Measurements from ENCODE around the gene AVPR2.

AVPR2 gene

GRCh38 chrX:153901753-153902140 lies 2.7 kb upstream of the AVPR2 start:
- no peak overlapping the region for H4K12ac ChIP-seq (ENCODE audit: low read depth, low read length)
- peaks cover 2% of the 10 kb centered on the region for H3K79me2 ChIP-seq (ENCODE audit: control insufficient read depth, insufficient read depth, low read length, poor library complexity)
- no peak for DNase-seq
- H3K18ac ChIP-seq (ENCODE audit: low read length) = no peak overlapping the region
- H3K4me1 ChIP-seq (ENCODE audit: control insufficient read depth in 1 of 2, insufficient read depth in 2 of 2, low read length in 2 of 2) = peaks cover 12 to 16% of the 10 kb centered on the region in 2 experiments
- H3K27ac ChIP-seq (ENCODE audit: low read depth, low read length) = no peak overlapping the region
- no peak overlapping the region for H3K4ac ChIP-seq (ENCODE audit: low read depth, low read length)
- H3K4me2 ChIP-seq (ENCODE audit: low read length) = no peak overlapping the region
- H3K27me3 ChIP-seq (ENCODE audit: insufficient read depth, low read length) = no peaks in the 10 kb centered on the region
- no peak overlapping the region for H3K14ac ChIP-seq (ENCODE audit: low read length)
- no peak overlapping the region for H3K9ac ChIP-seq (ENCODE audit: low read length)
- WGBS (ENCODE audit: extremely low coverage, insufficient coverage, insufficient read length) = no CpG with 5 or more reads among the region's 8 CpGs
- peak overlapping the region; percentile 67 for H2BK12ac ChIP-seq (ENCODE audit: low read length)
- H2BK5ac ChIP-seq (ENCODE audit: low read depth, low read length, poor library complexity) = no peak overlapping the region
- no peaks in the 10 kb centered on the region for H3K36me3 ChIP-seq (ENCODE audit: control insufficient read depth in 1 of 2, insufficient read depth in 2 of 2, low read length in 2 of 2)
- H2AFZ ChIP-seq (ENCODE audit: insufficient read depth, low read length, poor library complexity) = no peak overlapping the region
- no peak overlapping the region for H4K8ac ChIP-seq (ENCODE audit: low read depth, low read length)
- peak overlapping the region; percentile 84 for H2AK5ac ChIP-seq (ENCODE audit: low read length)
- no peak overlapping the region for H4K91ac ChIP-seq (ENCODE audit: low read depth, low read length)
- peaks cover 3% of the 10 kb centered on the region for H3K79me1 ChIP-seq (ENCODE audit: low read length)
- no peak overlapping the region for H3K23ac ChIP-seq (ENCODE audit: low read length)
- peak overlapping the region; percentile 35 for H2BK120ac ChIP-seq (ENCODE audit: insufficient read depth, low read length, poor library complexity)
- no peak overlapping the region for H3K4me3 ChIP-seq (ENCODE audit: low read depth, low read length)
- no peaks in the 10 kb centered on the region for H3K9me3 ChIP-seq (ENCODE audit: insufficient read depth, low read depth, low read length)

GRCh38 chrX:153902385-153902784 lies 2.1 kb upstream of the AVPR2 start:
- Histone ChIP-seq H4K91ac (ENCODE audit: low read depth, low read length) (no peak overlapping the region), H2BK12ac (ENCODE audit: low read length) (no peak overlapping the region), H4K8ac (ENCODE audit: low read depth, low read length) (no peak overlapping the region), H3K9me3 (ENCODE audit: insufficient read depth, low read depth, low read length) (no peaks in the 10 kb centered on the region), H2AFZ (ENCODE audit: insufficient read depth, low read length, poor library complexity) (no peak overlapping the region), H3K4me2 (ENCODE audit: low read length) (no peak overlapping the region), H3K23ac (ENCODE audit: low read length) (no peak overlapping the region), H2AK5ac (ENCODE audit: low read length) (no peak overlapping the region), H3K4me3 (ENCODE audit: low read depth, low read length) (no peak overlapping the region), H2BK5ac (ENCODE audit: low read depth, low read length, poor library complexity) (no peak overlapping the region), H3K27me3 (ENCODE audit: insufficient read depth, low read length) (no peaks in the 10 kb centered on the region), H2BK120ac (ENCODE audit: insufficient read depth, low read length, poor library complexity) (no peak overlapping the region), H3K79me1 (ENCODE audit: low read length) (peaks cover 3% of the 10 kb centered on the region), H3K14ac (ENCODE audit: low read length) (no peak overlapping the region), H3K36me3 (ENCODE audit: control insufficient read depth in 1 of 2, insufficient read depth in 2 of 2, low read length in 2 of 2) (no peaks in the 10 kb centered on the region), H3K4me1 (ENCODE audit: control insufficient read depth in 1 of 2, insufficient read depth in 2 of 2, low read length in 2 of 2) (peaks cover 12 to 16% of the 10 kb centered on the region in 2 experiments), H3K9ac (ENCODE audit: low read length) (no peak overlapping the region), H3K18ac (ENCODE audit: low read length) (no peak overlapping the region), H3K79me2 (ENCODE audit: control insufficient read depth, insufficient read depth, low read length, poor library complexity) (peaks cover 2% of the 10 kb centered on the region), H3K27ac (ENCODE audit: low read depth, low read length) (no peak overlapping the region), H3K4ac (ENCODE audit: low read depth, low read length) (no peak overlapping the region), H4K12ac (ENCODE audit: low read depth, low read length) (no peak overlapping the region)
- WGBS (ENCODE audit: extremely low coverage, insufficient coverage, insufficient read length) = no CpG with 5 or more reads among the region's 10 CpGs
- no peak for DNase-seq

- no peak overlapping the region for H3K18ac ChIP-seq (ENCODE audit: low read length)
- H3K79me2 ChIP-seq (ENCODE audit: control insufficient read depth, insufficient read depth, low read length, poor library complexity) = peaks cover 2% of the 10 kb centered on the region
- no peak overlapping the region for H4K12ac ChIP-seq (ENCODE audit: low read depth, low read length)
- H3K4me3 ChIP-seq (ENCODE audit: low read depth, low read length) = peak overlapping the region; percentile 56
- H2BK12ac ChIP-seq (ENCODE audit: low read length) = no peak overlapping the region
- H4K8ac ChIP-seq (ENCODE audit: low read depth, low read length) = no peak overlapping the region
- no peak overlapping the region for H2AK5ac ChIP-seq (ENCODE audit: low read length)
- WGBS (ENCODE audit: extremely low coverage, insufficient coverage, insufficient read length) = no CpG with 5 or more reads among the region's 18 CpGs
- H3K36me3 ChIP-seq (ENCODE audit: control insufficient read depth in 1 of 2, insufficient read depth in 2 of 2, low read length in 2 of 2) = no peaks in the 10 kb centered on the region
- peaks cover 12 to 16% of the 10 kb centered on the region in 2 experiments for H3K4me1 ChIP-seq (ENCODE audit: control insufficient read depth in 1 of 2, insufficient read depth in 2 of 2, low read length in 2 of 2)
- no peak overlapping the region for H3K23ac ChIP-seq (ENCODE audit: low read length)
- H2BK120ac ChIP-seq (ENCODE audit: insufficient read depth, low read length, poor library complexity) = no peak overlapping the region
- H3K9ac ChIP-seq (ENCODE audit: low read length) = no peak overlapping the region
- peaks cover 3% of the 10 kb centered on the region for H3K79me1 ChIP-seq (ENCODE audit: low read length)
- no peaks in the 10 kb centered on the region for H3K27me3 ChIP-seq (ENCODE audit: insufficient read depth, low read length)
- no peak for DNase-seq
- no peak overlapping the region for H3K4ac ChIP-seq (ENCODE audit: low read depth, low read length)
- no peak overlapping the region for H3K27ac ChIP-seq (ENCODE audit: low read depth, low read length)
- H4K91ac ChIP-seq (ENCODE audit: low read depth, low read length) = no peak overlapping the region
- no peaks in the 10 kb centered on the region for H3K9me3 ChIP-seq (ENCODE audit: insufficient read depth, low read depth, low read length)
- H2BK5ac ChIP-seq (ENCODE audit: low read depth, low read length, poor library complexity) = no peak overlapping the region
- no peak overlapping the region for H2AFZ ChIP-seq (ENCODE audit: insufficient read depth, low read length, poor library complexity)
- H3K14ac ChIP-seq (ENCODE audit: low read length) = no peak overlapping the region
- no peak overlapping the region for H3K4me2 ChIP-seq (ENCODE audit: low read length)
Measured at GRCh38 chrX:153903238-153903980, 1.1 kb upstream of the AVPR2 start.

- no peak overlapping the region for H4K91ac ChIP-seq (ENCODE audit: low read depth, low read length)
- no CpG with 5 or more reads among the region's 32 CpGs for WGBS (ENCODE audit: extremely low coverage, insufficient coverage, insufficient read length)
- no peak overlapping the region for H2BK120ac ChIP-seq (ENCODE audit: insufficient read depth, low read length, poor library complexity)
- no peak overlapping the region for H4K12ac ChIP-seq (ENCODE audit: low read depth, low read length)
- no peak overlapping the region for H3K27ac ChIP-seq (ENCODE audit: low read depth, low read length)
- H3K23ac ChIP-seq (ENCODE audit: low read length) = no peak overlapping the region
- no peak overlapping the region for H3K14ac ChIP-seq (ENCODE audit: low read length)
- H3K79me1 ChIP-seq (ENCODE audit: low read length) = peaks cover 3% of the 10 kb centered on the region
- no peak overlapping the region for H2AFZ ChIP-seq (ENCODE audit: insufficient read depth, low read length, poor library complexity)
- H3K9ac ChIP-seq (ENCODE audit: low read length) = no peak overlapping the region
- no peaks in the 10 kb centered on the region for H3K27me3 ChIP-seq (ENCODE audit: insufficient read depth, low read length)
- no peaks in the 10 kb centered on the region for H3K9me3 ChIP-seq (ENCODE audit: insufficient read depth, low read depth, low read length)
- no peak overlapping the region for H2BK12ac ChIP-seq (ENCODE audit: low read length)
- peaks cover 2% of the 10 kb centered on the region for H3K79me2 ChIP-seq (ENCODE audit: control insufficient read depth, insufficient read depth, low read length, poor library complexity)
- peaks cover 12 to 16% of the 10 kb centered on the region in 2 experiments for H3K4me1 ChIP-seq (ENCODE audit: control insufficient read depth in 1 of 2, insufficient read depth in 2 of 2, low read length in 2 of 2)
- no peak overlapping the region for H2BK5ac ChIP-seq (ENCODE audit: low read depth, low read length, poor library complexity)
- H3K4me2 ChIP-seq (ENCODE audit: low read length) = no peak overlapping the region
- H3K4me3 ChIP-seq (ENCODE audit: low read depth, low read length) = no peak overlapping the region
- H3K36me3 ChIP-seq (ENCODE audit: control insufficient read depth in 1 of 2, insufficient read depth in 2 of 2, low read length in 2 of 2) = no peaks in the 10 kb centered on the region
- DNase-seq = no peak
- no peak overlapping the region for H3K18ac ChIP-seq (ENCODE audit: low read length)
- H4K8ac ChIP-seq (ENCODE audit: low read depth, low read length) = no peak overlapping the region
- H3K4ac ChIP-seq (ENCODE audit: low read depth, low read length) = no peak overlapping the region
- H2AK5ac ChIP-seq (ENCODE audit: low read length) = no peak overlapping the region
Measured at GRCh38 chrX:153905481-153906095, 1.1 kb downstream of the AVPR2 start.

Measured in trophoblast cell (in vitro differentiated cells and primary cell).